Measurements from ENCODE around the gene ALOXE3.

The ALOXE3 gene

DNA sequence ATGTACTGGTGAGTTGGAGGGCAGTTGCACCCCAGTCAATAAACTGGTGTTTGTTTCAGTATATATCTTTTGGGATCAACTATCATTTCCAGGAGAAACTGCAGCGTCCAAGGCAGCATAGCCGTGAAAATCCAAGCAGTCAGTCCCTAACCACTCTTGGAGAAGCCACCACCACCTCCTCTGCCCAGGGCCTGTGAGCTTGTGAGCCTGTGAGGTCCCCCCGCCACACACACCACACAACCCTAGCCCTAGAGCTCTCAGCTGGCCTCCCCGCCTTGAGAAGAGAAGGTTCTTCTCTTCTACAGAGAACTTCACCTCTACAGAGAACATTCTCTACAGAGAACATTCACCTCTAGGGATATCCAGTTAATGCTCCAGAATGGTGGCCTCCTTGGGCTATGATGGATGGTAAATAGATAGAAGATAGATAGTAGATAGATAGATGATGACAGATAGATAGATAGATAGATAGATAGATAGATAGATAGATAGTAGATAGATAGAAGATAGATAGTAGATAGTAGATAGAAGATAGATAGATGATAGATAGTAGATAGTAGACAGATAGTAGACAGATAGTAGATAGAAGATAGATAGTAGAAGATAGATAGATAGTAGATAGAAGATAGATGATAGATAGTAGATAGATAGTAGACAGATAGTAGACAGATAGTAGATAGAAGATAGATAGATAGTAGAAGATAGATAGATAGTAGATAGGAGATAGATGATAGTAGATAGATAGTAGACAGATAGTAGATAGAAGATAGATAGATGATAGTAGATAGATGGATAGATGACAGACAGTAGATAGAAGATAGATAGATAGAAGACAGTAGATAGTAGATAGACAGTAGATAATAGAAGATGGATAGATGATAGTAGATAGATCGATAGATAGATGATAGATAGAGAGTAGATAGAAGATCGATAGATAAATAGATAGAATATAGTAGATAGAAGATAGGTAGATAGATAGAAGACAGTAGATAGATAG, 65.8 kb downstream of the ALOXE3 start:
- CTCF ChIA-PET, result interaction anchor here (0.5 kb wide), 1 partner anchor 42 kb away, joined by 3 read pairs; no protein-coding TSS in a partner anchor
- no peak for DNase-seq (ENCODE audit: extremely low spot score)
- TF ChIP-seq SP1 (IDR thresholded peaks at IDR 0.05) (no peak), CTBP1 (IDR thresholded peaks at IDR 0.05; ENCODE audit: borderline replicate concordance) (no peak; the same call in 1 of the 2 replicates), BHLHE40 (IDR thresholded peaks at IDR 0.05; ENCODE audit: borderline replicate concordance) (no peak), ELF4 (IDR thresholded peaks at IDR 0.05) (no peak), ARNT (IDR thresholded peaks at IDR 0.05) (no peak), FOXA1 (IDR thresholded peaks at IDR 0.05) (no peak), FOXK2 (IDR thresholded peaks at IDR 0.05) (no peak), ZNF384 (IDR thresholded peaks at IDR 0.05) (no peak)
- TF ChIP-seq, protein P1, sequence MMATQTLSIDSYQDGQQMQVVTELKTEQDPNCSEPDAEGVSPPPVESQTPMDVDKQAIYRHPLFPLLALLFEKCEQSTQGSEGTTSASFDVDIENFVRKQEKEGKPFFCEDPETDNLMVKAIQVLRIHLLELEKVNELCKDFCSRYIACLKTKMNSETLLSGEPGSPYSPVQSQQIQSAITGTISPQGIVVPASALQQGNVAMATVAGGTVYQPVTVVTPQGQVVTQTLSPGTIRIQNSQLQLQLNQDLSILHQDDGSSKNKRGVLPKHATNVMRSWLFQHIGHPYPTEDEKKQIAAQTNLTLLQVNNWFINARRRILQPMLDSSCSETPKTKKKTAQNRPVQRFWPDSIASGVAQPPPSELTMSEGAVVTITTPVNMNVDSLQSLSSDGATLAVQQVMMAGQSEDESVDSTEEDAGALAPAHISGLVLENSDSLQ (IDR thresholded peaks at IDR 0.05), result no peak
- POLR2A ChIA-PET, result no interaction called here

- TF ChIP-seq ZNF384 (IDR thresholded peaks at IDR 0.05) (no peak), SP1 (IDR thresholded peaks at IDR 0.05) (no peak)
- DNase-seq (ENCODE audit: extremely low spot score), result no peak
- ChIA-PET POLR2A (no interaction called here), CTCF (interaction anchor here (0.5 kb wide), 1 partner anchor 43 kb away, joined by 3 read pairs; no protein-coding TSS in a partner anchor)
Measured at GRCh38 chr17:8051831-8052230, 66.5 kb downstream of the ALOXE3 start.

GRCh38 chr17:8048736-8049135, 69.6 kb downstream of the ALOXE3 start:
- POLR2A ChIA-PET, result no interaction called here

GRCh38 chr17:8048236-8048635, 70.1 kb downstream of the ALOXE3 start:
- DNase-seq (ENCODE audit: extremely low spot score), result no peak
- POLR2A ChIA-PET, result no interaction called here
- CTCF ChIA-PET, result no interaction called here
- no peak for TF ChIP-seq FOXA1 (IDR thresholded peaks at IDR 0.05)
- no peak for TF ChIP-seq LEF1 (IDR thresholded peaks at IDR 0.05; ENCODE audit: borderline replicate concordance)
- TF ChIP-seq NFRKB (IDR thresholded peaks at IDR 0.05), result no peak
- no peak for TF ChIP-seq CTBP1 (IDR thresholded peaks at IDR 0.05; ENCODE audit: borderline replicate concordance)
- no peak for TF ChIP-seq BHLHE40 (IDR thresholded peaks at IDR 0.05; ENCODE audit: borderline replicate concordance)
- TF ChIP-seq ARNT (IDR thresholded peaks at IDR 0.05), result no peak
- TF ChIP-seq HDGF (IDR thresholded peaks at IDR 0.05; ENCODE audit: borderline replicate concordance), result no peak
- no peak for TF ChIP-seq FOXK2 (IDR thresholded peaks at IDR 0.05)
- TF ChIP-seq ZNF384 (IDR thresholded peaks at IDR 0.05), result no peak
- TF ChIP-seq TARDBP (IDR thresholded peaks at IDR 0.05), result no peak
- TF ChIP-seq L3MBTL2 (conservative IDR thresholded peaks at IDR 0.05), result no peak

More at GRCh38 chr17:8048736-8049135, 69.6 kb downstream of the ALOXE3 start:
- TF ChIP-seq NFRKB (IDR thresholded peaks at IDR 0.05) (no peak), ZNF384 (IDR thresholded peaks at IDR 0.05) (no peak)
- DNase-seq (ENCODE audit: extremely low spot score), result no peak
- CTCF ChIA-PET, result no interaction called here

GRCh38 chr17:8047769-8048110, 70.6 kb downstream of the ALOXE3 start:
- TF ChIP-seq ZNF384 (IDR thresholded peaks at IDR 0.05), result no peak
- TF ChIP-seq BHLHE40 (IDR thresholded peaks at IDR 0.05; ENCODE audit: borderline replicate concordance), result no peak
- TF ChIP-seq NFRKB (IDR thresholded peaks at IDR 0.05), result no peak
- no peak for TF ChIP-seq SUZ12 (IDR thresholded peaks at IDR 0.05)
- TF ChIP-seq ARNT (IDR thresholded peaks at IDR 0.05), result no peak
- no peak for TF ChIP-seq HDGF (IDR thresholded peaks at IDR 0.05; ENCODE audit: borderline replicate concordance)
- TF ChIP-seq LEF1 (IDR thresholded peaks at IDR 0.05; ENCODE audit: borderline replicate concordance), result no peak
- TF ChIP-seq L3MBTL2 (conservative IDR thresholded peaks at IDR 0.05), result no peak
- no peak for DNase-seq (ENCODE audit: extremely low spot score)
- CTCF ChIA-PET, result no interaction called here
- POLR2A ChIA-PET, result no interaction called here

DNA sequence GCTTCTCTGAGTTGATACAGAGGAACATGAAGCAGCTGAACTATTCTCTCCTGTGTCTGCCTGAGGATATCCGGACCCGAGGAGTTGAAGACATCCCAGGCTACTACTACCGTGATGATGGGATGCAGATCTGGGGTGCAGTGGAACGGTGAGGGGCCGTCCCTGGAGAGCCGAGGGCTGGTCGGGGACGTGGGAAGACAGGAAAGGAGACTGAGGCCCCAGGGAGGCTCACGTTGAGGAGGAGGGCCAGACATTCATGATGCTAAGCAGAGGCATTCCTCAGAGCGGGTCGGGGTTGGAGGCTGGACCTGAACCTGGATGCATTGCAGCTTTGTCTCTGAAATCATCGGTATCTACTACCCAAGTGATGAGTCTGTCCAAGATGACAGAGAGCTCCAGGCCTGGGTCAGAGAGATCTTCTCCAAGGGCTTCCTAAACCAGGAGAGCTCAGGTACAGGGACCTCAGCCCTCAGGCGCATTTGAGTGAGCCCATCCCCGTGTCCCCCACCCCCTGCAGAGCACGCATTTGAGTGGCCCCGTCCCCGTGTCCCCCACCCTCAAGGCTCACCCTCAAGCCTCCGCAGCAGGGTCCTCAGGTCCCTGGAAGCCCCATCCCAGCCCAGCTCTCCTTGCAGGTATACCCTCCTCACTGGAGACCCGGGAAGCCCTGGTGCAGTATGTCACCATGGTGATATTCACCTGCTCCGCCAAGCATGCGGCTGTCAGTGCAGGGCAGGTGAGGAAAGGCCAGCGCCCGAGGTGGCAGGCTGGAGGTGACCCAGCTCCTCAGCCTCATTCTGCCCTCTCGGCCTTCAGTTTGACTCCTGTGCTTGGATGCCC, 71.2 kb downstream of the ALOXE3 start:
- TF ChIP-seq L3MBTL2 (conservative IDR thresholded peaks at IDR 0.05) (no peak), LEF1 (IDR thresholded peaks at IDR 0.05; ENCODE audit: borderline replicate concordance) (no peak), FOXM1 (IDR thresholded peaks at IDR 0.05; ENCODE audit: borderline replicate concordance) (no peak)
- TF ChIP-seq, protein P1 (IDR thresholded peaks at IDR 0.05), result no peak
- ChIA-PET POLR2A (no interaction called here), CTCF (no interaction called here)
- no peak for DNase-seq (ENCODE audit: extremely low spot score)

DNA sequence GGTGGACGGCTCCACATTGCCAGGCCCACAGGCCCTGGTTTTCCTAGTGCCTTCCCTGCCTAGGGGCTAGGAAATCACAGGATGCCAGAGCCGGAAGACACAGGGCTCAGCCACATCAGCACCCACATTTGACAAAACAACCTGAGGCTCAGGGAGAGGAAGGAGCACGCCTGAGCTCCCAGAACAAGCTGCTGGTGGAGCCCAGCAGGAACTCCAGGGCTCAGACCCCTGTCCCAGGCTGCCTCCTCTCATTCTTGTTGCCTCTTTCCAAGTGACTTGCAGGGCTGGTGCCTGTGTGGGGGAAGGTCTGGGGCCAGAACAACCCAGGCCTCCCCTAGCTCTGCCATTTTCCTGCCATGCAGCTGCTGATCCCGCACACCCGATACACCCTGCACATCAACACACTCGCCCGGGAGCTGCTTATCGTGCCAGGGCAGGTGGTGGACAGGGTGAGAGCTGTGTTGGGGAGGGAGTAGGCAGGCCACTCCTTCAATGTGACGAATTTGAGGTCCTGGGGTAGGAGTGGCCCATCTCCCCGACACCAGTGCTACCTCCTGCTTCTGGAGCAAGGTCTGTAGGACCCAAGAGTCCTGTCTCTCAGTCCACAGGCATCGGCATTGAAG, 71.9 kb downstream of the ALOXE3 start:
- TF ChIP-seq SUZ12 (IDR thresholded peaks at IDR 0.05) (no peak), L3MBTL2 (conservative IDR thresholded peaks at IDR 0.05) (no peak), ARNT (IDR thresholded peaks at IDR 0.05) (no peak), HDGF (IDR thresholded peaks at IDR 0.05; ENCODE audit: borderline replicate concordance) (no peak), ZNF384 (IDR thresholded peaks at IDR 0.05) (no peak), SP1 (IDR thresholded peaks at IDR 0.05) (no peak), CTBP1 (IDR thresholded peaks at IDR 0.05; ENCODE audit: borderline replicate concordance) (no peak), ELF4 (IDR thresholded peaks at IDR 0.05) (no peak)
- CTCF ChIA-PET, result no interaction called here

More for the DNA sequence above, 71.9 kb downstream of the ALOXE3 start:
- no peak for DNase-seq (ENCODE audit: extremely low spot score)
- POLR2A ChIA-PET, result no interaction called here
